Mammary epithelial cell (primary cell): ENCODE data around the gene UBE2O.

Source experiments
- EZH2 ChIP-seq: IDR thresholded peaks from 2 replicates; pipeline ENCODE4 v1.6.1; 2012; ENCODE audit warnings: low read length, inconsistent platforms, borderline replicate concordance
- TF ChIP-seq, protein P1 (sequence below), 2 donors: IDR thresholded peaks in 1 of 2; conservative IDR thresholded peaks in 1 of 2; 2 replicates each; pipeline ENCODE4 v1.5.1; 2011 to 2012; ENCODE audit warnings: inconsistent platforms in 2 of 2, low read length in 2 of 2, mild to moderate bottlenecking in 2 of 2, control low read depth in 1 of 2, low read depth in 1 of 2; ENCODE audit not compliant: insufficient read depth in 1 of 2; ENCODE audit errors: extremely low read depth in 1 of 2

DNA sequence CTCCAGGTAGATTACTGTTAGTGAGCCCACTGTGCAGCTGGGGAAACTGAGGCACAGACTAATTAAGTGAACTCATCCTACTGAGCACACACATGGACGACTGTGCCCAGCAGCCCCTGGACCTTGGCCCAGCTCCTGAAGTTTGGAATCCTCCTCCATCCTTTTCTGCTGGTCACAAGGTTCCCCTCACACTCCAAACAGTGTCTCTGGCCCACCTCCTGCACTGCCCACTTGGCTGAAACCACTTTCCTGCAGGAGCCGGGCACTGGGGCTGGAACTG is 44.7 kb upstream of the UBE2O start:
- TF ChIP-seq, protein P1, sequence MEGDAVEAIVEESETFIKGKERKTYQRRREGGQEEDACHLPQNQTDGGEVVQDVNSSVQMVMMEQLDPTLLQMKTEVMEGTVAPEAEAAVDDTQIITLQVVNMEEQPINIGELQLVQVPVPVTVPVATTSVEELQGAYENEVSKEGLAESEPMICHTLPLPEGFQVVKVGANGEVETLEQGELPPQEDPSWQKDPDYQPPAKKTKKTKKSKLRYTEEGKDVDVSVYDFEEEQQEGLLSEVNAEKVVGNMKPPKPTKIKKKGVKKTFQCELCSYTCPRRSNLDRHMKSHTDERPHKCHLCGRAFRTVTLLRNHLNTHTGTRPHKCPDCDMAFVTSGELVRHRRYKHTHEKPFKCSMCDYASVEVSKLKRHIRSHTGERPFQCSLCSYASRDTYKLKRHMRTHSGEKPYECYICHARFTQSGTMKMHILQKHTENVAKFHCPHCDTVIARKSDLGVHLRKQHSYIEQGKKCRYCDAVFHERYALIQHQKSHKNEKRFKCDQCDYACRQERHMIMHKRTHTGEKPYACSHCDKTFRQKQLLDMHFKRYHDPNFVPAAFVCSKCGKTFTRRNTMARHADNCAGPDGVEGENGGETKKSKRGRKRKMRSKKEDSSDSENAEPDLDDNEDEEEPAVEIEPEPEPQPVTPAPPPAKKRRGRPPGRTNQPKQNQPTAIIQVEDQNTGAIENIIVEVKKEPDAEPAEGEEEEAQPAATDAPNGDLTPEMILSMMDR (conservative IDR thresholded peaks at IDR 0.05 in 1 of 2, IDR thresholded peaks at IDR 0.05 in 1 of 2; ENCODE audit: extremely low read depth in 1 of 2, insufficient read depth in 1 of 2, low read depth in 1 of 2, low read length in 2 of 2) = no peak
- TF ChIP-seq EZH2 = no peak
